Activated naive CD4-positive, alpha-beta T cell treated with anti-CD3 and anti-CD28 coated beads, Interleukin-2, amount 50 U/mL, for 72 hours (primary cell): ENCODE data around the gene KRTAP5-6. TPM values are rescaled to one million over a fixed set of nuclear protein-coding genes. Genes with fewer than 3 reads are reported as not detected.
"Not testable (repeated sequence)": the region's sequence is repeated elsewhere in the genome, so short reads cannot be mapped to it uniquely, and the experiment has no call there.

Experiments used
- ATAC-seq, 2 donors: fragments of 150-1000 bp; cut with Tn5 transposase; 2 replicates each; pipeline ENCODE4 v1.10.0; 2021; ENCODE audit warnings: mild to moderate bottlenecking in 2 of 2, moderate library complexity in 2 of 2
- DNase-seq, 2 donors: peaks; one replicate each; pipeline ENCODE4 v3.0.0; 2021 to 2022; ENCODE audit warnings: low spot score in 2 of 2
- H3K27ac Mint-ChIP-seq, 2 donors: one replicate each; pipeline ENCODE4 v1.8.0; 2022; ENCODE audit warnings: mild to moderate bottlenecking in 2 of 2, mixed read lengths in 2 of 2
- H3K36me3 Mint-ChIP-seq, 2 donors: one replicate each; pipeline ENCODE4 v1.8.0; 2022; ENCODE audit warnings: mixed read lengths in 2 of 2
- H3K9me3 Mint-ChIP-seq, 2 donors: one replicate each; pipeline ENCODE4 v1.8.0; 2022; ENCODE audit warnings: mixed read lengths in 2 of 2
- total RNA-seq, 2 donors: library from RNA; stranded (reverse); gene quantifications; one replicate each; pipeline ENCODE4 v1.2.3, GENCODE V29; 2022

KRTAP5-6 gene
- total RNA-seq, 2 donors from 2014 or later, result not detected

DNA sequence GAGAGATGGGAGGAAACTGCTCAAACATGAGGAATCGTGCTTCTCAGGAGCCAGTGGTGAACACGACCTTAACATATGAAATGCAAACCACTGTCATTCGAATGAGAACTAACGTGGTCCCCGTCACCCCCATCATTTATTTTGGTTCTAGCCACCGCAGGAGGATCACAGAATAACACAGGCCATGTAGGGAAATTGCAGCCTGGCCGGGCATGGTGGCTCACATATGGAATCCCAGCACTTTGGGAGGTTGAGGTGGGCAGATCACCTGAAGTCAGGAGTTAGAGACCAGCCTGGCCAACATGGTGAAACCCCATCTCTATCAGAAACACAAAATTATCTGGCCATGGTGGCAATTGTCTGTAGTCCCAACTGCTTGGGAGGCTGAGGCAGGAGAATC lies 40.3 kb upstream of the KRTAP5-6 start:
- DNase-seq, result peak in 1 of 2 donors; percentile 28
- no peak for ATAC-seq
- Mint-ChIP-seq H3K27ac (no peak overlapping the region), H3K36me3 (no peaks in the 10 kb centered on the region), H3K9me3 (no peaks in the 10 kb centered on the region)

DNA sequence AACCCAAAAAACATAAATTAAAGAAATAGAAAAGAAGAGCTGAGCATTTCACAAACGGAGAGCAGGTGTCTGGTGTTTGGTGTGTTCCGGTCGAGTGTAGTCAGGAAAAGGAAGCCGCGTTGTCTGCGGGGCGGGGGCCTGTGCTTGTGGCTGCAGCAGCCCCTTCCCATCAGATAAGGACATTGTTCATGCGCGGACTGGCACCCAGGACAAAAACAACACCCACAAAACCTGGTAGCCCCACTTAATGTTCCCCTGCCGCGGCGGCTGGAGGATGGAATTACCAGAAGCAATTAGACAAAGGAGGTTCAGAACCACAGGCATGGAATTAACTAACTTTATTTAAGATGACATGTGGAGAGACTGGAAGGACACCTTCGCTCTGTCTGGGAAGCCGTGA lies 37.5 kb upstream of the KRTAP5-6 start:
- H3K9me3 Mint-ChIP-seq, result no peaks in the 10 kb centered on the region
- peak in 1 of 2 donors; percentile 30 for DNase-seq
- H3K27ac Mint-ChIP-seq, result peak overlapping the region in 1 of 2 donors; percentile 57
- no peaks in the 10 kb centered on the region for H3K36me3 Mint-ChIP-seq
- no peak for ATAC-seq

DNA sequence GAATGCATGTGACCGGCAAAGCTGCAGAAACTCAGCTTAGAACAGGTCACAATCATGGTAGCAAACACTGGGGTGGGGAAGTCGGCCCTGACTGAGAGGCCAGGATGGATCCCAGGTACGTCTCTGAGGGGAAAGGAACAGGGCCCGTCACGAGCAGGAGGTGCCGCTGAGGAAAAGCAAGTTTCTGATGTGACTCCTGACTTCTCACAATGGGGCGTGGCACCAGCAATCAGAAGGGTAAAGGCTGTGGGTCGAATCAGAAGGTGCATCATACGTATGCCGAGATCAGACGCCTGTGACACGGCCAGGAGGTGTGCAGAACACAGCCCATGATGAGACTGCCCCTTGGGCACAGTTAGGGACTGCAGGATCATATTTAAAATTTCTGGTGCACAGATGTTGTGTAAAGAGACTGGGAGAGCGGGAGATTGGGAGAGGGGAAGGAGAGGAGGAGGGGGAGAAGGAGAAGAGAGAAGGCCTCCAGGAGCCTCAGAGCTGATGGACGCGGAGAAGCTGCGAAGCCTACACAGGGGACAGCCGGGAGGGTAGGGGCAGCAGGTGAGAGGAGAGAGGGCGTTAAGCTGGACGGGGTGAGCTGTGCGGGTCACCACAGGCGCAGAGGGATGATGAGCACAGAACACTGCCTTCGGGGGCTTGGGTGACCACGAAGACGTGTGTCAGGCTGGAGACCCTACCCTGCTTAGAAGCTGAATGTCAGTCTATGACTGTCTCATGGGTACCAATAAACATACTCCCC lies 36.7 kb upstream of the KRTAP5-6 start:
- Mint-ChIP-seq H3K27ac (no peak overlapping the region), H3K36me3 (no peaks in the 10 kb centered on the region), H3K9me3 (no peaks in the 10 kb centered on the region)
- DNase-seq (peak in 1 of 2 donors; percentile 50), ATAC-seq (no peak)

GRCh38 chr11:1661454-1662269 lies 35.3 kb upstream of the KRTAP5-6 start:
- H3K27ac Mint-ChIP-seq, ATAC-seq, H3K9me3 Mint-ChIP-seq, H3K36me3 Mint-ChIP-seq: not testable (repeated sequence)
- DNase-seq, result peak in 1 of 2 donors; percentile 47

DNA sequence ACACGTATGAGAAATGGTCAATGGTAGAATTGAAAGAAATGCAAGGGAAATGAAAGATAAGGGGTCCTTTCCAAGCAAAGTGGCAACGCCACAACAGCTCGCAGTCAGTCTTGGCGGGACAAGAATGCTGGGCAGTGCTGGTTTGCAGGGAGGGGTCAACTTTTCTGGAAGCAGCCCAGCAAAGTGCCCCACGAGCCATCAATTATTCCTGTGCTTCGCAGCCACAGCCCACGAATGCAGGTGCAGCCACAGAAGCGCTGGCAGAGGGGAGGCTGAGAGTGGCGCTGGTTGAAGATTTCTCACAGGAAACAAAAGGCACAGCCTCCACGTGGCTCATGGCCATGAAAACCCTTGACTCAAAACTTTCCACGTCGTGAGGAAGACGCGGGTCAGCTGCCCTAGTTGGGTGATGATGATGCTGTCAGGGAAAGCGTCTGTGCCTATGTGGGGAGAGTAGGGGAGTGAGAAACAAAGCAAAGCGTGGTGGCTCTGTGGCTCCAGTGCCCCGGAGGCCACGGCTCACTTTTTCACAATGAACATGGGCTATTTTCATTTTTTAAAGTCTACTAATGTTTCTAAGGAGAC lies 34.2 kb upstream of the KRTAP5-6 start:
- not testable (repeated sequence) for H3K9me3 Mint-ChIP-seq, H3K36me3 Mint-ChIP-seq, H3K27ac Mint-ChIP-seq
- peak in 1 of 2 donors; percentile 41 for DNase-seq
- peak in 1 of 2 donors; percentile 66 for ATAC-seq

DNA sequence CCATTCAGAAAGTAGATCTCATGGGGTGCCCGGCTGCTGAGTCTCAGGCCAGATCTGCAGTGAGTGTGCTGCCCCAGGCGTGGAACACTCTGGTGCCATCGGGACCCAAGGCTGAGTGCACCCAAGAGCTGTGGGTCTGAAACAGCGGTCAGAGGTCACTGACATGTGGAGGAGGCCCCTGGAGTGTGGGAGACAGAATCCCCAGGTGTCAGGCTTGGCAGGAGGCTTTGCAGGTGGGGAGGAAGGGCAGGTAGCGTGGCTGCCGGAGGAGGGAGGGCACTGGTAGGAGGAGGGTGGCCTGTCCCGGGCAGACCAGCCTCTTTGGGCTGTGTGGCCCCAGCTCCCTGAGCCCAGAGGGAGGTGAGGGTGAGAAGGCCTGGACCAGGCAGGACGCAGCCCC lies 31.7 kb upstream of the KRTAP5-6 start:
- Mint-ChIP-seq H3K36me3 (no peaks in the 10 kb centered on the region), H3K9me3 (no peaks in the 10 kb centered on the region)

DNA sequence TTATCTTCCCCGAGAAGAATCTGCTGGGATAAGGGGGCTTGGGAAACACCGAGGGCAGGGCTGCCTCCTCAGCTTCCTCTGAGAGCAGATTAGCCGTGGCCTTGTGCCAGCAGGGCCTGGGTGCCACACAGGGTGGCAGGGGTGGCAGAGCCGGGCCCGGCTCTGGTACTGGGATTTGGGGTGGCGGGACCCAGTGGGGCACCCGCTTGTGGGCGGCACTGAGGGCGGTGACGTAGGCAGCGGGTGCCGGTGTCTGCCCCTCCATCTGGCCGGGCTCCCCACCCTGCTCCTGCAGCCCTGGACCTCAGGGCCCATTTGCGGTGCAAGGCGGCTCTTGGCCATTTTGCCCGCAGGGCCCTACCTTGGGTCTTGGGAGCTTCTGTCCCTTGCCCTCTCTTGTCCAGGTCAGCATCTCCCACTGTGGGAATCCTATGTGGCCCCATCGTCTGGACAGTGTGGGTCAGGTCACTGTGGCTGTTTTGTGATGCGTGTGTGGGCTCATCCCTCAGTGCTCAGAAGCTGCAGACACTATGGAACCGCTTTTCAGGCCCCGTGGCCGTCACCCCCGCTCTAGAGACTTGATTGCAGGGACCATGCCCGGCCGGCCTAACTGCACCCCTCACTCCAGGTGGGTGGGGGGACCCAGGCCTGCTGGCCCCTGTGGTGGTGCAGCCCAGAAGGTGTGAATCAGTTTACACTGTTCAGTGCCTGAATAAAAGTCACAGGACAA lies 29.7 kb upstream of the KRTAP5-6 start:
- Mint-ChIP-seq H3K27ac (no peak overlapping the region), H3K36me3 (no peaks in the 10 kb centered on the region), H3K9me3 (no peaks in the 10 kb centered on the region)
- DNase-seq, result peak in 1 of 2 donors; percentile 30
- ATAC-seq, result no peak

More for the DNA sequence above, 31.7 kb upstream of the KRTAP5-6 start:
- no peak for ATAC-seq
- DNase-seq, result no peak
- no peak overlapping the region for H3K27ac Mint-ChIP-seq

DNA sequence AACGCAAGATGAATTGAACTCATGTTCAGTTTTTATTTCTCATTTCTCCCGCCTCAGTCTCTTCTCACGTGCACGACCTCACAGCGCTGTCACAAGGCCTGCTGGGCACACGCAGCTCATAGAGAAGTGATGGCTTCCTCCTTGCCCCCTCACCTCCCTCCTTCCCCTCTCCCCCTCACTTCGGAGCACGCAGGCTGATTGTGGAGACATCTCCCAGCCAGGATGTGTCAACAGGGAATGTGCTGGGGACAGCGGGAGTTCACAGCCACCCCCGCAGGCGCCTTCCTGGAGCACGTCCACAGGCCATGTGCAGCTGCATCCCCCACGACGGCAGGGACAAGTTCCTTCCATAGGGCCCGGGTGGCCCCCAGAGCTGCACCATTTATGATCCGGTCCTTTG lies 29.1 kb upstream of the KRTAP5-6 start:
- Mint-ChIP-seq H3K36me3 (no peaks in the 10 kb centered on the region), H3K9me3 (no peaks in the 10 kb centered on the region), H3K27ac (no peak overlapping the region)
- DNase-seq (no peak), ATAC-seq (no peak)

GRCh38 chr11:1668911-1669473 lies 28.0 kb upstream of the KRTAP5-6 start:
- ATAC-seq (no peak), DNase-seq (no peak)
- H3K9me3 Mint-ChIP-seq, result no peaks in the 10 kb centered on the region
- no peaks in the 10 kb centered on the region for H3K36me3 Mint-ChIP-seq
- H3K27ac Mint-ChIP-seq, result no peak overlapping the region

GRCh38 chr11:1669546-1670218 lies 27.3 kb upstream of the KRTAP5-6 start:
- H3K36me3 Mint-ChIP-seq, result no peaks in the 10 kb centered on the region
- ATAC-seq (no peak), DNase-seq (peak in 1 of 2 donors; percentile 31)
- H3K27ac Mint-ChIP-seq, result no peak overlapping the region
- no peaks in the 10 kb centered on the region for H3K9me3 Mint-ChIP-seq

DNA sequence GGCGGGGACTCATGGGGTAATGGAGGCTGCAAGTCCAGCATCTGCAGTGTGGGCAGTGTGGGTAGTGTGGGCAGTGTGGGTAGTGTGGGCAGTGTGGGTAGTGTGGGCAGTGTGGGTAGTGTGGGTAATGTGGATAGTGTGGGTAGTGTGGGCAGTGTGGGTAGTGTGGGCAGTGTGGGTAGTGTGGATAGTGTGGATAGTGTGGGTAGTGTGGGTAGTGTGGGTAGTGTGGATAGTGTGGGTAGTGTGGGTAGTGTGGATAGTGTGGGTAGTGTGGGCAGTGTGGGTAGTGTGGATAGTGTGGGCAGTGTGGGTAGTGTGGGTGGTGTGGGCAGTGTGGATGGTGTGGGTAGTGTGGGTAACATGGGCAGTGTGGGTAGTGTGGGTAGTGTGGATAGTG lies 26.5 kb upstream of the KRTAP5-6 start:
- DNase-seq, H3K9me3 Mint-ChIP-seq, ATAC-seq, H3K36me3 Mint-ChIP-seq, H3K27ac Mint-ChIP-seq: not testable (repeated sequence)

DNA sequence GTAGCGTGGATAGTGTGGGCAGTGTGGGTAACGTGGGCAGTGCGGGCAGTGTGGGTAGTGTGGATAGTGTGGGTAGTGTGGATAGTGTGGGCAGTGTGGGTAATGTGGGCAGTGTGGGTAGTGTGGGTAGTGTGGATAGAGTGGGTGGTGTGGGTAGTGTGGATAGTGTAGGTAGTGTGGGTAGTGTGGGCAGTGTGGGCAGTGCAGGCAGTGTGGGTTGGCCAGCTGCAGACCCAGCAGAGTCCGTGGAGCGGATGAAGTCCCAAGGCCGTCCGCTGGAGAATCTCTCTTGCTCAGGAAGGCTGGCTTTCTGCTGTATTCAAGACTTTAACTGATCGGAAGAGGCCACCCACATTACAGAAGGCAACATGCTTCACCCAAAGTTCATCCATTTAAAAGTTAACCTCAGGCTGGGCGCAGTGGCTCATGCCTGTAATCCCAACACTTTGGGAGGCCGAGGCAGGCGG lies 26.1 kb upstream of the KRTAP5-6 start:
- Mint-ChIP-seq H3K9me3 (no peaks in the 10 kb centered on the region), H3K27ac (no peak overlapping the region), H3K36me3 (no peaks in the 10 kb centered on the region)
- DNase-seq, result no peak
- no peak for ATAC-seq

GRCh38 chr11:1671658-1672057 lies 25.3 kb upstream of the KRTAP5-6 start:
- Mint-ChIP-seq H3K36me3 (no peaks in the 10 kb centered on the region), H3K9me3 (no peaks in the 10 kb centered on the region), H3K27ac (no peak overlapping the region)
- ATAC-seq (no peak), DNase-seq (no peak)

DNA sequence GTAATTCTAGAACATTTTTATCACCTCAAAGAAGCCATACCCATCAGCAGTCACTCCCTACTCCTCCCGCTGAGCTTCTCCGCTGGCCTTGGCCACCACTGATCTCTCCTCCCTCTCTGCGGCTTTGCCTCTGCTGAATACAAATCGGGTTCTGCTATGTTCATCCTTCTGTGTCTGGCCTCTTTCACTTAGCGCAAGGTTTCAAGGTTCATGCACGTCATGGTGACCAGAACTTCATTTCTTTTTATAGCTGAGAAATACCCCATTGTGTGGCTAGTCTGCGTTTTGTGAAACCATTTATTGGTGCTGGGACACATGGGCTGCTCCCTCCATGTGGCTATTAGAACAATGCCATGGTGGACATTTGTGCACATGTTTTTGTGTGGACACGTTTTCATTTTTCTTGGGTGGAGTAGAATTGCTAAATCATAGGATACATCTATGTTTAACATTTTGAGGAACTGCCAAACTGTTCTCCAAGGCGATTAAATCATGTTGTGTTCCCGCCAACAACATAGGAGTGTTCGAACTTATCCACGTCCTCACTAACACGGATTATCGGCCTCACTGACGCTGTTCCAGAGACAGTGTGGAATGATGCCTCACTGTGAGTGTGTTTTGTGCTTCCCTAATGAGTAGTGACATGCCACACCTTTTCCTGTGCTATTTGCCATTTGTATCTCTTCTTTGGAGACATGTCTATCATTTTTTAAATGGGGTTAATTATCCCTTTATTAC lies 24.2 kb upstream of the KRTAP5-6 start:
- H3K9me3 Mint-ChIP-seq, result no peaks in the 10 kb centered on the region

DNA sequence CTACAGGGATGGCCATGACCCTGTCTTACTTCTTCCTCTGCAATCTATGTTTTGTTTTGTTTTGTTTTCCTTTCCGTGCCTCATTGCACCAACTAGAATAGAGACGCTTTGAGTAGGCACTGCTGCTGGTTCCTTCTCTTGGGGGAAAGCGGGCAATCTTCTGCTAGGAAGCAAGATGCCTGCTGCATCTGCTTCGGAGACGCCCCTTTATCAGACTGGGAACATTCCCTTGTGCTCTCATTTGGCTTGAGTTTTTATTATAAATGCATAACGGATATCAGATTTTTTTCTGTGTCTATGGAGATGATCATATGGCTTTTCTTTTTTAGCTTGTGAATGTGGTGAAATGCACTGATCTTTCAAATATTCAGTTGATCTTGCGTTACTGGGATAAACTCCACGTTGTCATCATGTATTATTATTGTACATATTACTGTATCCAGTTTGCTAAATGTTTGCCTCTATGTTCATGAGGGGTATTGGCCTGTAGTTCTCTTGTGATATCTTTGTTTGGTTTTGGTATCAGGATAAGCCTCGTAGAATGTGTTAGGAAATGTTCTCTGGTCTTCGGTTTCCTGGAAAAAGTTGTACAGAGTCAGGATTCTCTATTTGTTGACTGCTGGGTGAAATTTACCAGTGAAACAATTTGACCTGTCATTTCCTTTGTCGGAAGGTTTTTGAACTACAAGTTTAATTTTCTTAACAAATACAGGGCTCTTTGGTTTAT lies 23.4 kb upstream of the KRTAP5-6 start:
- no peaks in the 10 kb centered on the region for H3K9me3 Mint-ChIP-seq
- DNase-seq (no peak), ATAC-seq (no peak)
- H3K27ac Mint-ChIP-seq, result no peak overlapping the region
- H3K36me3 Mint-ChIP-seq, result no peaks in the 10 kb centered on the region

More for the DNA sequence above, 24.2 kb upstream of the KRTAP5-6 start:
- H3K36me3 Mint-ChIP-seq, result no peaks in the 10 kb centered on the region
- ATAC-seq (no peak), DNase-seq (no peak)
- no peak overlapping the region for H3K27ac Mint-ChIP-seq
